ENCODE data around the gene ATP13A5.

Gene ATP13A5

GRCh38 chr3:193248848-193249468 is 129.6 kb downstream of the ATP13A5 start:
- Mint-ChIP-seq H3K9me3 (peaks cover 58% of the 10 kb centered on the region), H3K27me3 (ENCODE audit: low read depth, poor library complexity) (peaks cover 11% of the 10 kb centered on the region), H3K27ac (no peak overlapping the region), H3K4me3 (no peak overlapping the region), H3K36me3 (ENCODE audit: low read depth) (peaks cover 25% of the 10 kb centered on the region), H3K4me1 (no peaks in the 10 kb centered on the region)
- DNase-seq, result no peak
- TF ChIP-seq CTCF (IDR thresholded peaks at IDR 0.05), result no peak

- no peak for DNase-seq
- H3K27ac Mint-ChIP-seq, result no peak overlapping the region
- H3K9me3 Mint-ChIP-seq, result peaks cover 28% of the 10 kb centered on the region
- TF ChIP-seq CTCF (IDR thresholded peaks at IDR 0.05), result no peak
- H3K27me3 Mint-ChIP-seq (ENCODE audit: low read depth, poor library complexity), result peaks cover 33% of the 10 kb centered on the region
- H3K36me3 Mint-ChIP-seq (ENCODE audit: low read depth), result peaks cover 11% of the 10 kb centered on the region
- no peak overlapping the region for H3K4me3 Mint-ChIP-seq
- H3K4me1 Mint-ChIP-seq, result peaks cover 18% of the 10 kb centered on the region
Measured at GRCh38 chr3:193243571-193243970, 135.0 kb downstream of the ATP13A5 start.

GRCh38 chr3:193241716-193242115 is 136.8 kb downstream of the ATP13A5 start:
- DNase-seq, result no peak
- Mint-ChIP-seq H3K9me3 (peaks cover 11% of the 10 kb centered on the region), H3K27ac (no peak overlapping the region), H3K36me3 (ENCODE audit: low read depth) (no peaks in the 10 kb centered on the region), H3K4me3 (peak overlapping the region; percentile 78), H3K27me3 (ENCODE audit: low read depth, poor library complexity) (peaks cover 29% of the 10 kb centered on the region), H3K4me1 (peaks cover 18% of the 10 kb centered on the region)
- no peak for TF ChIP-seq CTCF (IDR thresholded peaks at IDR 0.05)

- peaks cover 18% of the 10 kb centered on the region for H3K4me1 Mint-ChIP-seq
- H3K36me3 Mint-ChIP-seq (ENCODE audit: low read depth), result no peaks in the 10 kb centered on the region
- H3K9me3 Mint-ChIP-seq, result peaks cover 11% of the 10 kb centered on the region
- H3K4me3 Mint-ChIP-seq, result peak within 1 kb of the TSS; percentile 90
- no peak for TF ChIP-seq CTCF (IDR thresholded peaks at IDR 0.05)
- H3K27me3 Mint-ChIP-seq (ENCODE audit: low read depth, poor library complexity), result peaks cover 29% of the 10 kb centered on the region
- peak; percentile 84 for DNase-seq
- H3K27ac Mint-ChIP-seq, result no peak within 1 kb of the TSS
Measured at GRCh38 chr3:193240850-193241706, 137.5 kb downstream of the ATP13A5 start, which contains the start of gene PLAAT1. PLAAT1 (plus strand) TSS chr3:193241222; CDS start chr3:193255651, 14,429 bp downstream.

- Mint-ChIP-seq H3K9me3 (peaks cover 5% of the 10 kb centered on the region), H3K27me3 (ENCODE audit: low read depth, poor library complexity) (peaks cover 25% of the 10 kb centered on the region), H3K36me3 (ENCODE audit: low read depth) (no peaks in the 10 kb centered on the region), H3K27ac (no peak overlapping the region), H3K4me1 (peaks cover 18% of the 10 kb centered on the region), H3K4me3 (peak overlapping the region; percentile 90)
- DNase-seq, result peak; percentile 37
- no peak for TF ChIP-seq CTCF (IDR thresholded peaks at IDR 0.05)
Measured at GRCh38 chr3:193240436-193240849, 138.1 kb downstream of the ATP13A5 start.
